ENCODE data around the gene C1QTNF3. TPM values are rescaled to one million over a fixed set of nuclear protein-coding genes. Genes with fewer than 3 reads are reported as not detected.
A peak's percentile ranks its signal among the peaks of the same experiment; 100 is the strongest.

Gene C1QTNF3
- total and polyA plus RNA-seq, 2 of the 8 experiments (the other 6 are each of a cell fraction or from before 2014, with no cell fraction given), result 1.0 to 1.2 TPM

DNA sequence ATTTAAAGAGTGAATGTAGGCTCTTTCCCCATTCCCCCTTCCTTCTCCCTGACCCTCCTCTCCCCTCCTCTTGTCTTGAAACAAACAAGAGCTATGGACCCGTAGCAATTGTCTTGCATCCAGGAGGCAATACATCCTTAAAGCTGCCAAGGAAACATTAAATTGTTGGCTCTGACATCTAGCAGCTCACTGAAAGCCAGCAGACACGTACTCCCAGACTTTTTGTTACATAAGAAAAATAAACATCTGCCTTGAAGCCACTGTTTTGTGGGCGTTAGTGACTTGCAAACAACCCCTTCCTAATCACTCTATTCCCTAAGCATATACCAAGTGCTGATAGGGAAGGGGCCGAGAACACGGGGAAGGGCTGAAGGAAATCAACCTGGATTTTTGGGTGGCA is 67.2 kb downstream of the C1QTNF3 start:
- Histone ChIP-seq H2AFZ (ENCODE audit: low read length) (no peak overlapping the region), H2BK20ac (ENCODE audit: low read length) (no peak overlapping the region), H3K79me1 (ENCODE audit: low read depth, low read length) (no peaks in the 10 kb centered on the region), H2BK15ac (ENCODE audit: low read length) (0 out of 2 replicates have a peak overlapping the region, but pooled peaks have one; percentile 36), H3K23me2 (ENCODE audit: low read depth, low read length) (no peaks in the 10 kb centered on the region), H3K9ac (replicated peaks in 1 of 4; ENCODE audit: extremely low read depth in 1 of 4, low read depth in 3 of 4, low read length in 3 of 4) (no peak overlapping the region), H2AK5ac (ENCODE audit: low read depth, low read length) (no peak overlapping the region), H3K4me3 (ENCODE audit: extremely low read depth in 1 of 4, insufficient read depth in 2 of 4, low read depth in 3 of 4, low read length in 4 of 4) (no peak overlapping the region), H3K4me2 (ENCODE audit: insufficient read depth in 1 of 2, low read depth in 2 of 2, low read length in 2 of 2) (no peak overlapping the region), H3K79me2 (ENCODE audit: control insufficient read depth in 1 of 2, insufficient read depth in 2 of 2, low read length in 2 of 2) (no peaks in the 10 kb centered on the region), H3K27ac (ENCODE audit: low read depth, low read length) (no peak overlapping the region), H3K4ac (replicated peaks; ENCODE audit: insufficient read length, low read depth, low read length) (no peak overlapping the region), H3K23ac (ENCODE audit: insufficient read length) (no peak overlapping the region), H4K8ac (ENCODE audit: extremely low read depth, insufficient read depth, low read length) (no peak overlapping the region), H2BK120ac (replicated peaks; ENCODE audit: low read depth, low read length) (no peak overlapping the region), H3K4me1 (replicated peaks in 1 of 4; ENCODE audit: control insufficient read depth in 3 of 4, insufficient read depth in 4 of 4, low read length in 3 of 4) (peaks cover 0 to 18% (median 6%) of the 10 kb centered on the region in 4 experiments; a peak in 2 of 7 replicates), H2BK5ac (ENCODE audit: low read depth, low read length) (no peak overlapping the region), H3K56ac (replicated peaks; ENCODE audit: insufficient read length, low read depth, low read length) (no peak overlapping the region), H3K9me3 (ENCODE audit: insufficient read depth in 2 of 2, low read depth in 1 of 2, low read length in 1 of 2) (no peaks in the 10 kb centered on the region), H2BK12ac (ENCODE audit: low read depth, low read length) (no peak overlapping the region), H3K14ac (ENCODE audit: insufficient read length) (no peak overlapping the region), H3K27me3 (replicated peaks in 1 of 4; ENCODE audit: control insufficient read depth in 3 of 4, extremely low read depth in 1 of 4, insufficient read depth in 3 of 4, low read length in 3 of 4) (no peaks in the 10 kb centered on the region), H3K36me3 (ENCODE audit: control insufficient read depth in 2 of 4, insufficient read depth in 4 of 4, low read length in 3 of 4) (no peaks in the 10 kb centered on the region), H4K20me1 (replicated peaks in 1 of 2; ENCODE audit: control insufficient read depth in 1 of 2, insufficient read depth in 2 of 2, low read length in 2 of 2) (no peaks in the 10 kb centered on the region), H3K18ac (ENCODE audit: extremely low read depth, low read length) (no peak overlapping the region), H4K5ac (ENCODE audit: insufficient read length, low read depth, low read length) (no peak overlapping the region), H4K91ac (replicated peaks; ENCODE audit: insufficient read length, low read length) (no peak overlapping the region)
- no peak for DNase-seq (ENCODE audit: low read depth in 1 of 2, low spot score in 2 of 2)
- ChIA-PET POLR2A (ENCODE audit: partially characterized antibody) (no interaction called here), CTCF (ENCODE audit: partially characterized antibody) (interaction anchor here (1.0 to 1.9 kb wide), 3 partner anchors 21 to 436 kb away, joined by 3 to 6 read pairs (median 4); partner anchors contain the start of gene RXFP3)
- 87% methylated on average over 5 of the region's 5 CpGs; no CpG with 5 or more reads in 1 of the 2 experiments for WGBS, 2 experiments (ENCODE audit: extremely low coverage in 1 of 2, insufficient coverage in 1 of 2, insufficient read length in 1 of 2, insufficient replicate concordance in 2 of 2, low coverage in 1 of 2, low lambda C conversion rate in 2 of 2, missing lambda C conversion rate in 1 of 2)
- no peak for FAIRE-seq
- TF ChIP-seq POLR2A (IDR thresholded peaks at IDR 0.05; ENCODE audit: control extremely low read depth in 1 of 2, low read depth in 2 of 2, low read length in 2 of 2) (no peak), POLR2AphosphoS5 (IDR thresholded peaks at IDR 0.05; ENCODE audit: low read depth, low read length) (no peak), EP300 (IDR thresholded peaks at IDR 0.05; ENCODE audit: borderline replicate concordance in 1 of 2, low read depth in 2 of 2, low read length in 2 of 2) (no peak), TCF12 (IDR thresholded peaks at IDR 0.05; ENCODE audit: low read depth, low read length) (no peak), TAF7 (optimal IDR thresholded peaks at IDR 0.05; ENCODE audit: borderline replicate concordance, low read depth, low read length) (no peak), YY1 (IDR thresholded peaks at IDR 0.05; ENCODE audit: low read depth, low read length) (no peak), SP4 (IDR thresholded peaks at IDR 0.05; ENCODE audit: low read length) (no peak), ZNF274 (IDR thresholded peaks at IDR 0.05; ENCODE audit: borderline replicate concordance, extremely low read depth, low read length) (no peak)
- TF ChIP-seq, protein P1, sequence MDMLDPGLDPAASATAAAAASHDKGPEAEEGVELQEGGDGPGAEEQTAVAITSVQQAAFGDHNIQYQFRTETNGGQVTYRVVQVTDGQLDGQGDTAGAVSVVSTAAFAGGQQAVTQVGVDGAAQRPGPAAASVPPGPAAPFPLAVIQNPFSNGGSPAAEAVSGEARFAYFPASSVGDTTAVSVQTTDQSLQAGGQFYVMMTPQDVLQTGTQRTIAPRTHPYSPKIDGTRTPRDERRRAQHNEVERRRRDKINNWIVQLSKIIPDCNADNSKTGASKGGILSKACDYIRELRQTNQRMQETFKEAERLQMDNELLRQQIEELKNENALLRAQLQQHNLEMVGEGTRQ (IDR thresholded peaks at IDR 0.05; ENCODE audit: low read length), result no peak
- TF ChIP-seq, protein P2, sequence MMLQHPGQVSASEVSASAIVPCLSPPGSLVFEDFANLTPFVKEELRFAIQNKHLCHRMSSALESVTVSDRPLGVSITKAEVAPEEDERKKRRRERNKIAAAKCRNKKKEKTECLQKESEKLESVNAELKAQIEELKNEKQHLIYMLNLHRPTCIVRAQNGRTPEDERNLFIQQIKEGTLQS (IDR thresholded peaks at IDR 0.05; ENCODE audit: insufficient read depth, low read depth, low read length), result no peak
